ENCODE measurements around the gene TMEM179B.
"Not testable (repeated sequence)": the region's sequence is repeated elsewhere in the genome, so short reads cannot be mapped to it uniquely, and the experiment has no call there.

Gene TMEM179B

GRCh38 chr11:62787005-62787759 lies at the start of gene TMEM179B:
Gene TMEM179B (plus strand): TSS chr11:62787402. CDS start chr11:62787432, 30 bp downstream.
- H3K36me3 ChIP-seq (replicated peaks), result peaks cover 20% of the 10 kb centered on the region

GRCh38 chr11:62747475-62748160 lies 39.6 kb upstream of the TMEM179B start:
- no peak for DNase-seq
- Histone ChIP-seq H3K27me3 (replicated peaks) (no peaks in the 10 kb centered on the region), H3K4me3 (ENCODE audit: low read depth, low read length) (no peak overlapping the region), H3K36me3 (replicated peaks) (no peaks in the 10 kb centered on the region), H3K27ac (no peak overlapping the region)
- TF ChIP-seq, protein P1, sequence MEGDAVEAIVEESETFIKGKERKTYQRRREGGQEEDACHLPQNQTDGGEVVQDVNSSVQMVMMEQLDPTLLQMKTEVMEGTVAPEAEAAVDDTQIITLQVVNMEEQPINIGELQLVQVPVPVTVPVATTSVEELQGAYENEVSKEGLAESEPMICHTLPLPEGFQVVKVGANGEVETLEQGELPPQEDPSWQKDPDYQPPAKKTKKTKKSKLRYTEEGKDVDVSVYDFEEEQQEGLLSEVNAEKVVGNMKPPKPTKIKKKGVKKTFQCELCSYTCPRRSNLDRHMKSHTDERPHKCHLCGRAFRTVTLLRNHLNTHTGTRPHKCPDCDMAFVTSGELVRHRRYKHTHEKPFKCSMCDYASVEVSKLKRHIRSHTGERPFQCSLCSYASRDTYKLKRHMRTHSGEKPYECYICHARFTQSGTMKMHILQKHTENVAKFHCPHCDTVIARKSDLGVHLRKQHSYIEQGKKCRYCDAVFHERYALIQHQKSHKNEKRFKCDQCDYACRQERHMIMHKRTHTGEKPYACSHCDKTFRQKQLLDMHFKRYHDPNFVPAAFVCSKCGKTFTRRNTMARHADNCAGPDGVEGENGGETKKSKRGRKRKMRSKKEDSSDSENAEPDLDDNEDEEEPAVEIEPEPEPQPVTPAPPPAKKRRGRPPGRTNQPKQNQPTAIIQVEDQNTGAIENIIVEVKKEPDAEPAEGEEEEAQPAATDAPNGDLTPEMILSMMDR (IDR thresholded peaks at IDR 0.05; ENCODE audit: low read depth, low read length, missing control alignments), result no peak
- in situ Hi-C loops (cut with HindIII; ENCODE audit: low pct_ligation_motif_present, low sequenced_read_pairs), result no loop called here

More at GRCh38 chr11:62787005-62787759, at the start of gene TMEM179B:
- Histone ChIP-seq H3K27me3 (replicated peaks) (no peaks in the 10 kb centered on the region), H3K27ac (peak within 1 kb of the TSS; percentile 65), H3K4me3 (ENCODE audit: low read depth, low read length) (peak within 1 kb of the TSS; percentile 90)
- peak; percentile 98 for DNase-seq
- TF ChIP-seq, protein P1 (IDR thresholded peaks at IDR 0.05; ENCODE audit: low read depth, low read length, missing control alignments), result peak; percentile 80
- in situ Hi-C loops (cut with HindIII; ENCODE audit: low pct_ligation_motif_present, low sequenced_read_pairs), result no loop called here

DNA sequence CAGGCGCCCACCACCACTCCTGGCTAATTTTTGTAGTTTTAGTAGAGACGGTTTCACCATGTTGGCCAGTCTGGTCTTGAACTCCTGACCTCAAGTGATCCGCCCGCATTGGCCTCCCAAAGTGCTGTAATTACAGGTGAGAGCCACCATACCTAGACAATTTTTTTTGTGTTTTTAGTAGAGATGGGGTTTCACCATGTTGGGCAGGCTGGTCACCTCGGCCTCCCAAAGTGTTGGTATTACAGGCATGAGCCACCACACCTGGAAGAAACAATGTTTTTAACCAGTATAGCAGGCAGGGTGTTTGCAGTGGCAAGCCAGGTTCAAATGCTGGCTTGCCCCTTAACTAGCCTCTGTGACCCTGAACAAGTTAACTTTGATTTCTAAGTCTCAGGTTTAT lies 37.3 kb upstream of the TMEM179B start:
- DNase-seq; in situ Hi-C loops (cut with HindIII; ENCODE audit: low pct_ligation_motif_present, low sequenced_read_pairs); H3K4me3 ChIP-seq (ENCODE audit: low read depth, low read length); H3K27ac ChIP-seq; H3K27me3 ChIP-seq (replicated peaks); H3K36me3 ChIP-seq (replicated peaks): not testable (repeated sequence)

- DNase-seq, result no peak
- TF ChIP-seq, protein P1 (IDR thresholded peaks at IDR 0.05; ENCODE audit: low read depth, low read length, missing control alignments), result no peak
- Histone ChIP-seq H3K27me3 (replicated peaks) (no peaks in the 10 kb centered on the region), H3K36me3 (replicated peaks) (peaks cover 3% of the 10 kb centered on the region), H3K27ac (no peak overlapping the region), H3K4me3 (ENCODE audit: low read depth, low read length) (no peak overlapping the region)
- in situ Hi-C loops (cut with HindIII; ENCODE audit: low pct_ligation_motif_present, low sequenced_read_pairs), result no loop called here
These were observed 34.9 kb upstream of the TMEM179B start for GRCh38 chr11:62752177-62752785.

GRCh38 chr11:62752994-62753735 lies 34.0 kb upstream of the TMEM179B start:
- DNase-seq, result no peak
- TF ChIP-seq, protein P1 (IDR thresholded peaks at IDR 0.05; ENCODE audit: low read depth, low read length, missing control alignments), result no peak
- peak overlapping the region; percentile 94 for H3K4me3 ChIP-seq (ENCODE audit: low read depth, low read length)
- peaks cover 3% of the 10 kb centered on the region for H3K36me3 ChIP-seq (replicated peaks)
- peak overlapping the region; percentile 94 for H3K27ac ChIP-seq
- no peaks in the 10 kb centered on the region for H3K27me3 ChIP-seq (replicated peaks)
- in situ Hi-C loops (cut with HindIII; ENCODE audit: low pct_ligation_motif_present, low sequenced_read_pairs), result no loop called here
